GM12878 (cell line): ENCODE results near the gene LRP8. TPM values are rescaled to one million over a fixed set of nuclear protein-coding genes. Genes with fewer than 3 reads are reported as not detected.

Source experiments
- ATAC-seq: fragments of 200-7000 bp; cut with Tn5 transposase; 3 replicates; pipeline ENCODE4 v1.9.1; 2020; ENCODE audit warnings: mild to moderate bottlenecking, moderate library complexity
- BruUV-seq: library from RNA; stranded (reverse); fragments of 400-500 nt; replicated peaks from 2 replicates; lab custom pipeline; 2021; lab: Mats Ljungman, UMichigan
- CTCF ChIA-PET: fragments of 300-600 bp; sonication (Branson Sonifier 250); formaldehyde crosslinking; extraction: SDS; loops from one replicate; lab custom pipeline; 2021; ENCODE audit warnings: inconsistent platforms; lab: Yijun Ruan, JAX
- POLR2A ChIA-PET: fragments of 350-600 bp; formaldehyde crosslinking; extraction: SDS; loops from one replicate; lab custom pipeline; 2021; ENCODE audit warnings: inconsistent platforms; lab: Charles Lee
- RAD21 ChIA-PET: fragments of 300-600 bp; sonication (Branson Sonifier 250); formaldehyde crosslinking; loops from one replicate; lab custom pipeline; 2023; ENCODE audit warnings: antibody characterized with exemption; ENCODE audit not compliant: unreplicated experiment; lab: Charles Lee
- SMC1A ChIA-PET: fragments of 300-600 bp; sonication (Branson Sonifier 250); formaldehyde crosslinking; loops from one replicate; lab custom pipeline; 2023; ENCODE audit not compliant: unreplicated experiment, uncharacterized antibody; lab: Charles Lee
- DNase-seq: peaks from one replicate; pipeline ENCODE4 v3.0.0-alpha.2; 2011; ENCODE audit warnings: low read depth, low spot score
- FAIRE-seq: peaks from 3 replicates; lab custom pipeline; 2011; peaks lifted over from hg19 to GRCh38; lab: Jason Lieb, UNC
- H2AFZ ChIP-seq: 2 replicates; pipeline ENCODE4 v1.6.0; 2011; ENCODE audit warnings: low read depth, low read length, control low read depth; ENCODE audit not compliant: control insufficient read depth
- H3K27ac ChIP-seq: 2 replicates; pipeline ENCODE4 v1.5.1; 2011; ENCODE audit warnings: control low read depth; ENCODE audit not compliant: control insufficient read depth, insufficient read depth
- H3K27me3 ChIP-seq, 2 experiments: replicated peaks in 1 of 2; 2 replicates each; pipeline versions ENCODE4 v1.6.0 to v1.6.1; 2011; ENCODE audit warnings: low read length in 1 of 2; ENCODE audit not compliant: control insufficient read depth in 2 of 2, insufficient read depth in 2 of 2
- H3K36me3 ChIP-seq, 2 experiments: 2 replicates each; pipeline ENCODE4 v1.5.1; 2011; ENCODE audit warnings: low read length in 1 of 2; ENCODE audit not compliant: control insufficient read depth in 2 of 2, insufficient read depth in 2 of 2
- H3K4me1 ChIP-seq: 2 replicates; pipeline ENCODE4 v1.6.1; 2011; ENCODE audit warnings: mild to moderate bottlenecking, low read length, moderate library complexity, mixed read lengths; ENCODE audit not compliant: control insufficient read depth, insufficient read depth
- H3K4me2 ChIP-seq: 2 replicates; pipeline ENCODE4 v1.6.0; 2011; ENCODE audit warnings: control low read depth; ENCODE audit not compliant: control insufficient read depth, insufficient read depth
- H3K4me3 ChIP-seq: fragments of 200-600 bp; sonication (generic); 2 replicates; pipeline ENCODE4 v1.5.1; 2016
- H3K79me2 ChIP-seq: 2 replicates; pipeline ENCODE4 v1.6.0; 2011; ENCODE audit warnings: low read length; ENCODE audit not compliant: control insufficient read depth, insufficient read depth
- H3K9ac ChIP-seq: 2 replicates; pipeline ENCODE4 v1.8.0; 2011; ENCODE audit warnings: low read length, control low read depth, mixed read lengths; ENCODE audit not compliant: control insufficient read depth, insufficient read depth
- H3K9me3 ChIP-seq: replicated peaks from 3 replicates; pipeline ENCODE4 v1.5.1; 2011; ENCODE audit warnings: mild to moderate bottlenecking, low read length; ENCODE audit not compliant: control insufficient read depth, insufficient read depth
- H4K20me1 ChIP-seq: 2 replicates; pipeline ENCODE4 v1.6.0; 2011; ENCODE audit not compliant: control insufficient read depth, insufficient read depth
- ASH2L ChIP-seq: fragments of 300-600, 200-600 bp; sonication (generic); IDR thresholded peaks from 2 replicates; pipeline ENCODE4 v1.6.1; 2017; ENCODE audit warnings: low read depth, mild to moderate bottlenecking, borderline replicate concordance
- BCL11A ChIP-seq: IDR thresholded peaks from 2 replicates; pipeline ENCODE4 v1.6.1; 2011; ENCODE audit warnings: low read depth, low read length
- DPF2 ChIP-seq: fragments of 450-650 bp; IDR thresholded peaks from 2 replicates; pipeline ENCODE4 v1.6.1; 2017; ENCODE audit warnings: mild to moderate bottlenecking
- KDM1A ChIP-seq: fragments of 200-600 bp; sonication (generic); IDR thresholded peaks from 2 replicates; pipeline ENCODE4 v1.6.1; 2016; ENCODE audit warnings: borderline replicate concordance
- MEF2B ChIP-seq: fragments of 450-650 bp; IDR thresholded peaks from 2 replicates; pipeline ENCODE4 v1.6.1; 2018; ENCODE audit warnings: mild to moderate bottlenecking, moderate library complexity; ENCODE audit not compliant: partially characterized antibody, poor library complexity, severe bottlenecking
- MTA2 ChIP-seq: fragments of 450-650 bp; IDR thresholded peaks from 2 replicates; pipeline ENCODE4 v1.6.1; 2016; ENCODE audit warnings: low read depth, mild to moderate bottlenecking, moderate library complexity
- NBN ChIP-seq: fragments of 450-650 bp; IDR thresholded peaks from 2 replicates; pipeline ENCODE4 v1.6.1; 2016
- NFYA ChIP-seq: IDR thresholded peaks from 2 replicates; pipeline ENCODE4 v1.6.1; 2011; ENCODE audit warnings: low read depth, mild to moderate bottlenecking, low read length, improper control_type of control experiment, borderline replicate concordance
- NRF1 ChIP-seq: conservative IDR thresholded peaks from 2 replicates; pipeline ENCODE4 v1.6.1; 2011; ENCODE audit warnings: mild to moderate bottlenecking, low read depth, low read length, improper control_type of control experiment
- PAX5 ChIP-seq: IDR thresholded peaks from 2 replicates; pipeline ENCODE4 v1.6.1; 2011; ENCODE audit warnings: low read depth, low read length, borderline replicate concordance
- RAD21 ChIP-seq: IDR thresholded peaks from 2 replicates; pipeline ENCODE4 v1.6.1; 2011; ENCODE audit warnings: mild to moderate bottlenecking, low read depth, low read length, moderate library complexity; ENCODE audit not compliant: insufficient read depth
- RCOR1 ChIP-seq: conservative IDR thresholded peaks from 2 replicates; pipeline ENCODE4 v1.6.1; 2012; ENCODE audit warnings: low read depth, low read length, improper control_type of control experiment
- TARDBP ChIP-seq: IDR thresholded peaks from 2 replicates; pipeline ENCODE4 v1.6.1; 2016; ENCODE audit warnings: borderline replicate concordance
- WGBS: methylation state at CpG from one replicate; pipeline ENCODE4 v1.1.6; 2016; ENCODE audit warnings: low lambda C conversion rate; ENCODE audit not compliant: insufficient replicate concordance, insufficient coverage; ENCODE audit errors: missing lambda C conversion rate; 5-methylcytosine and 5-hydroxymethylcytosine counted together
- in situ Hi-C: fragments of 300-500 bp; cut with MboI; formaldehyde crosslinking; loops from 9 replicates; pipeline ENCODE4 v1.14.3; 2018; ENCODE audit warnings: mixed read lengths
- intact Hi-C: fragments of 100-400 bp; cut with micrococcal nuclease; formaldehyde crosslinking; loops from one replicate; pipeline ENCODE4 v1.14.2; 2022; ENCODE audit not compliant: unreplicated experiment
- polyA plus RNA-seq, 11 experiments: library from polyadenylated mRNA; depleted of rRNA in 4 of 11; unstranded in 6 of 11; stranded (reverse) in 5 of 11; fragments of >200 nt; fragmentation: Nextera tagmentation in 4 of 11; fragmentation: Illumina TruSeq in 1 of 11; extraction: Ambion mirVana in 4 of 11; extraction: Trizol in 1 of 11; gene quantifications; 1 replicate in 1 of 11; 2 replicates in 10 of 11; pipeline versions ENCODE4 v1.2.1 to v1.2.3, GENCODE V29; 2011 to 2016; ENCODE audit warnings: inconsistent platforms in 2 of 11, missing spikeins in 2 of 11, low read depth in 1 of 11
- total RNA-seq, 4 experiments: library from RNA; depleted of rRNA in 3 of 4; stranded (reverse); fragments of >200 nt in 3 of 4; fragmentation: Illumina TruSeq in 1 of 4; extraction: Trizol in 1 of 4; gene quantifications; 2 replicates each; pipeline versions ENCODE4 v1.2.1 to v1.2.3, GENCODE V29; 2013 to 2021
- TF ChIP-seq, protein P1 (sequence below): fragments of 450-650 bp; IDR thresholded peaks from 2 replicates; pipeline ENCODE4 v1.6.1; 2017; ENCODE audit warnings: mild to moderate bottlenecking, low read depth, inconsistent platforms; ENCODE audit not compliant: poor library complexity, severe bottlenecking
- TF ChIP-seq, protein P2 (sequence below): fragments of 450-650 bp; IDR thresholded peaks from 2 replicates; pipeline ENCODE4 v1.6.1; 2017; ENCODE audit warnings: low read depth, mild to moderate bottlenecking, moderate library complexity

The LRP8 gene
- total and polyA plus RNA-seq, 10 of the 15 experiments (the other 5 are each of a cell fraction or from before 2014, with no cell fraction given) = 2.8 to 40.5 (median 22.3) TPM

DNA sequence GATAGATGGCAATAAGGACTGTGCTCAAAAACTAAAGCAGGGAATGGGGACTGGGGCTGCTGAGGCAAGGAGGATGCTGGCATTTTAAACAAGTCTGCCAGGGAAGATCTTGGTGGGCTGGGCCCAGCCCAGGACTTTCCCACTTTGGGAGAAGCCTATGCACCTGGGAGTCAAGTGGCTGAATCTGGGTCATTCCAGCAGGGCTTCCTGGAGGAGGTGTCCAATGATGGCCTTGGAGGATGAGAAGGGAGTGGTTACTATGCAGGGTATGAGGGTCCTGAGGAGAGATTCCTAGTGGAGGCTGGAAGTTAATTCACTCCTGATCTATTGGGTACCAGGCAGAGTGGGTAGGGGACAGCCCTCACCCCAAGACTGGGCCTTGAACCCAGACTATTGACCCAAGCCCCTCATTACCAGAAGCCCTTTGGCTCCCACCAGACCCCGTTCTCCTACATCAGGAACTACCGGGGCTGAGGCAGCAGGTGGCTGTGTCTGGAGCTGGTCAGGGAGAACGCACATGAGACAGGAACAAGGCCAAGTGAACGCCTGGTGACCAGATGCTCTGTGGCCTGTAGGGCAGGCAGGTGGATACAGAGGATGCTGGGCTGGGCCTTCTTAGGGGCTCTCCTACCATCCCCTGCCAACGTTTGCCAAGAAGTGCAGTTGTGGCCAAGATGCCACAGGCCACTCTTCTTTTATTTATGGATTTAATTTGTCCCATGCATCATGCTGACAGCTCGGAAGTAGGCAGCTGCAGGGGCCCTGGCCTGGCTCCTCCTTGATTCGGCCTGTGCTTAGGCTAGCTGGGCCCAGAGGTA is 18.3 kb upstream of the LRP8 start (continued):
- TF ChIP-seq TARDBP = no peak
- no peak for TF ChIP-seq ASH2L

DNA sequence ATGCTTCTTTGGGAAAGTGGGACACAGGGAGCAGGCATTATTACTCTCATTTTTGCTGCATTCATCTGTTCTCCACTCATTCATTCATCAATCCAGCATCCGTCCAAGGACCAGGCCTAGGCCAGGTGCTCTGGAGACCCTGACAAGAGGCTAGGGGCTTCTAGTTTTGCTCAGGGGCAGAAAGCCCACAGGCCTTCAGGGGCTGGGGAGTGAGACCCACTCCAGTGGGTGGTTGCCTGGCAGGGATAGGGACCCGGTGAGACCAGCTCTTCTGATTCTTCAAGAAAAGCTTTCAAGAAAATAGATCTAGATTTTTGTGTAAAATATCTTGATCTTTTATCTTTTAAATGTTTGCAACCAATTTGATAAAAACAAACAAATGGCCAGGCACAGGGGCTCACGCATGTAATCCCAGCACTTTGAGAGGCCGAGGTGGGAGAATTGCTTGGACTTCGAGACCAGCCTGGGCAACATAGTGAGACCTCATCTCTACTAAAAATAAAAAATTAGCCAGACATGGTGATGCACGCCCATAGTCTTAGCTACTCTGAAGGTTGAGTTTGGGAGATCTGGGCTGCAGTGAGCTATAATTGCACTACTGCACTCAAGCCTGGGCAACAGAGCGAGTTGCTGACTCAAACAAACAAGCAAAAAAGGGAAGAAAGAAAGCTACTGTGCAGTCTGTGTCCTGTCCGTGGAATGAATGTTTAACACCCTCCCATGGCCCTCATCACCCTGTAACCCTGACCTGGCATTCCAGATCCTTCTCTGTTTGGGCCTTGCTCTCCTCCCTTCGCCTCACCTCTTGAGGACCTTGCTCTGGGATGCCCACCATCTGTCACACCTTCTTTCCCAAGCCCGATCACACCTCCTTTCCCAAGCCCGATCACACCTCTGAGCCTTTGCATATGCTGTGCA is 17.3 kb upstream of the LRP8 start:
- Histone ChIP-seq H4K20me1 (no peaks in the 10 kb centered on the region), H3K36me3 (no peaks in the 10 kb centered on the region), H3K9ac (no peak overlapping the region), H3K79me2 (no peaks in the 10 kb centered on the region), H2AFZ (no peak overlapping the region; the same call in 1 of the 2 replicates), H3K27me3 (no peaks in the 10 kb centered on the region), H3K27ac (peak overlapping the region; percentile 33), H3K4me1 (peaks cover 17% of the 10 kb centered on the region), H3K4me3 (no peak overlapping the region), H3K9me3 (no peaks in the 10 kb centered on the region), H3K4me2 (0 out of 2 replicates have a peak overlapping the region, but pooled peaks have one; percentile 22)
- WGBS = 28% methylated on average over 11 of the region's 11 CpGs
- peak; percentile 56 for DNase-seq
- POLR2A ChIA-PET = interaction anchor here (0.9 to 1.1 kb wide), 3 partner anchors 18 to 53 kb away, joined by 3 to 4 read pairs (median 3); no protein-coding TSS in a partner anchor
- CTCF ChIA-PET = interaction anchor here (0.9 to 2.0 kb wide), 3 partner anchors 10 to 48 kb away, joined by 3 to 7 read pairs (median 4); no protein-coding TSS in a partner anchor
- peak; percentile 96 for ATAC-seq
- peak; percentile 85 for FAIRE-seq
- no TSS peak for BruUV-seq
- SMC1A ChIA-PET = interaction anchor here (0.5 to 2.0 kb wide), 7 partner anchors 9 to 403 kb away, joined by 3 to 9 read pairs (median 3); no protein-coding TSS in a partner anchor
- in situ Hi-C loops (no loop called here), intact Hi-C loops (no loop called here)
- RAD21 ChIA-PET = interaction anchor here (0.8 to 1.8 kb wide), 8 partner anchors 9 to 52 kb away, joined by 3 to 10 read pairs (median 4); no protein-coding TSS in a partner anchor
- TF ChIP-seq RAD21 (no peak), RCOR1 (no peak), NFYA (no peak), NRF1 (no peak), PAX5 (peak; percentile 39; the same call in 1 of the 2 replicates), DPF2 (peak; percentile 55; the same call in 1 of the 2 replicates), NBN (peak; percentile 56), KDM1A (no peak), MEF2B (peak; percentile 27), MTA2 (peak; percentile 56; the same call in 1 of the 2 replicates), BCL11A (peak; percentile 56; the same call in 1 of the 2 replicates)
- TF ChIP-seq, protein P1, sequence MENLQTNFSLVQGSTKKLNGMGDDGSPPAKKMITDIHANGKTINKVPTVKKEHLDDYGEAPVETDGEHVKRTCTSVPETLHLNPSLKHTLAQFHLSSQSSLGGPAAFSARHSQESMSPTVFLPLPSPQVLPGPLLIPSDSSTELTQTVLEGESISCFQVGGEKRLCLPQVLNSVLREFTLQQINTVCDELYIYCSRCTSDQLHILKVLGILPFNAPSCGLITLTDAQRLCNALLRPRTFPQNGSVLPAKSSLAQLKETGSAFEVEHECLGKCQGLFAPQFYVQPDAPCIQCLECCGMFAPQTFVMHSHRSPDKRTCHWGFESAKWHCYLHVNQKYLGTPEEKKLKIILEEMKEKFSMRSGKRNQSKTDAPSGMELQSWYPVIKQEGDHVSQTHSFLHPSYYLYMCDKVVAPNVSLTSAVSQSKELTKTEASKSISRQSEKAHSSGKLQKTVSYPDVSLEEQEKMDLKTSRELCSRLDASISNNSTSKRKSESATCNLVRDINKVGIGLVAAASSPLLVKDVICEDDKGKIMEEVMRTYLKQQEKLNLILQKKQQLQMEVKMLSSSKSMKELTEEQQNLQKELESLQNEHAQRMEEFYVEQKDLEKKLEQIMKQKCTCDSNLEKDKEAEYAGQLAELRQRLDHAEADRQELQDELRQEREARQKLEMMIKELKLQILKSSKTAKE = peak; percentile 52
- TF ChIP-seq, protein P2, sequence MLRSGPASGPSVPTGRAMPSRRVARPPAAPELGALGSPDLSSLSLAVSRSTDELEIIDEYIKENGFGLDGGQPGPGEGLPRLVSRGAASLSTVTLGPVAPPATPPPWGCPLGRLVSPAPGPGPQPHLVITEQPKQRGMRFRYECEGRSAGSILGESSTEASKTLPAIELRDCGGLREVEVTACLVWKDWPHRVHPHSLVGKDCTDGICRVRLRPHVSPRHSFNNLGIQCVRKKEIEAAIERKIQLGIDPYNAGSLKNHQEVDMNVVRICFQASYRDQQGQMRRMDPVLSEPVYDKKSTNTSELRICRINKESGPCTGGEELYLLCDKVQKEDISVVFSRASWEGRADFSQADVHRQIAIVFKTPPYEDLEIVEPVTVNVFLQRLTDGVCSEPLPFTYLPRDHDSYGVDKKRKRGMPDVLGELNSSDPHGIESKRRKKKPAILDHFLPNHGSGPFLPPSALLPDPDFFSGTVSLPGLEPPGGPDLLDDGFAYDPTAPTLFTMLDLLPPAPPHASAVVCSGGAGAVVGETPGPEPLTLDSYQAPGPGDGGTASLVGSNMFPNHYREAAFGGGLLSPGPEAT = 0 out of 2 replicates have a peak, but pooled peaks have one; percentile 19
